Fibroblast of lung (primary cell): Measurements from ENCODE around the gene GRM6.

ENCODE experiments used
- EZH2 ChIP-seq: IDR thresholded peaks from 2 replicates; pipeline ENCODE4 v1.5.1; 2012; ENCODE audit warnings: low read length, control low read depth, mild to moderate bottlenecking; ENCODE audit errors: missing control alignments
- TF ChIP-seq, protein P1 (sequence below), 2 donors: IDR thresholded peaks in 1 of 2; conservative IDR thresholded peaks in 1 of 2; 1 replicate in 1 of 2; 2 replicates in 1 of 2; pipeline ENCODE4 v1.5.1; 2011 to 2012; ENCODE audit warnings: low read length in 2 of 2, control low read depth in 1 of 2, inconsistent platforms in 1 of 2, low read depth in 1 of 2, mild to moderate bottlenecking in 1 of 2

DNA sequence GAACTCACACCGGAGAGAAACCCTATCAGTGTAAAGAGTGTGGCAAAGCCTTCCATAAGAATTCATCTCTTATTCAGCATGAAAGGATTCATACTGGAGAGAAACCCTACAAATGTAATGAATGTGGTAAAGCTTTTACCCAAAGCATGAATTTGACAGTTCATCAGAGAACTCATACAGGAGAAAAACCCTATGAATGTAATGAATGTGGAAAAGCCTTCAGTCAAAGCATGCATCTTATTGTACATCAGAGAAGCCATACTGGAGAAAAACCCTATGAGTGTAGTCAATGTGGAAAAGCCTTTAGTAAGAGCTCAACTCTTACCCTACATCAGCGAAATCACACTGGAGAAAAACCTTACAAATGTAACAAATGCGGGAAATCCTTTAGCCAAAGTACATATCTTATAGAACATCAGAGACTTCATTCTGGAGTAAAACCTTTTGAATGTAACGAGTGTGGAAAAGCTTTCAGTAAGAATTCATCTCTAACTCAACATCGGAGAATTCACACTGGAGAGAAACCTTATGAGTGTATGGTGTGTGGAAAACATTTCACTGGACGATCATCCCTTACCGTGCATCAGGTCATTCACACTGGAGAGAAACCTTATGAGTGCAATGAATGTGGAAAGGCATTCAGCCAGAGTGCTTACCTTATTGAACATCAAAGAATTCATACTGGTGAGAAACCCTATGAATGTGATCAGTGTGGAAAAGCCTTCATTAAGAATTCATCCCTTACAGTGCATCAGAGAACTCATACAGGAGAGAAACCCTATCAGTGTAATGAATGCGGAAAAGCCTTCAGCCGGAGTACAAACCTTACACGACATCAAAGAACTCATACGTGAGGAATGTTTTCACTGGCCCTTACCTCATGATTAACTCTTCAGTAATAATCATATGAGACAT lies 63.0 kb downstream of the GRM6 start:
- no peak for TF ChIP-seq EZH2
- TF ChIP-seq, protein P1, sequence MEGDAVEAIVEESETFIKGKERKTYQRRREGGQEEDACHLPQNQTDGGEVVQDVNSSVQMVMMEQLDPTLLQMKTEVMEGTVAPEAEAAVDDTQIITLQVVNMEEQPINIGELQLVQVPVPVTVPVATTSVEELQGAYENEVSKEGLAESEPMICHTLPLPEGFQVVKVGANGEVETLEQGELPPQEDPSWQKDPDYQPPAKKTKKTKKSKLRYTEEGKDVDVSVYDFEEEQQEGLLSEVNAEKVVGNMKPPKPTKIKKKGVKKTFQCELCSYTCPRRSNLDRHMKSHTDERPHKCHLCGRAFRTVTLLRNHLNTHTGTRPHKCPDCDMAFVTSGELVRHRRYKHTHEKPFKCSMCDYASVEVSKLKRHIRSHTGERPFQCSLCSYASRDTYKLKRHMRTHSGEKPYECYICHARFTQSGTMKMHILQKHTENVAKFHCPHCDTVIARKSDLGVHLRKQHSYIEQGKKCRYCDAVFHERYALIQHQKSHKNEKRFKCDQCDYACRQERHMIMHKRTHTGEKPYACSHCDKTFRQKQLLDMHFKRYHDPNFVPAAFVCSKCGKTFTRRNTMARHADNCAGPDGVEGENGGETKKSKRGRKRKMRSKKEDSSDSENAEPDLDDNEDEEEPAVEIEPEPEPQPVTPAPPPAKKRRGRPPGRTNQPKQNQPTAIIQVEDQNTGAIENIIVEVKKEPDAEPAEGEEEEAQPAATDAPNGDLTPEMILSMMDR (conservative IDR thresholded peaks at IDR 0.05 in 1 of 2, IDR thresholded peaks at IDR 0.05 in 1 of 2; ENCODE audit: low read depth in 1 of 2, low read length in 2 of 2): no peak
